ENCODE data around the gene BMPR1A.

- no peak for TF ChIP-seq ZNF384 (IDR thresholded peaks at IDR 0.05)
- no peak for TF ChIP-seq SP1 (IDR thresholded peaks at IDR 0.05)
- TF ChIP-seq CTBP1 (IDR thresholded peaks at IDR 0.05; ENCODE audit: borderline replicate concordance): no peak
- peak; percentile 38 for TF ChIP-seq L3MBTL2 (conservative IDR thresholded peaks at IDR 0.05)
- no peak for TF ChIP-seq SUZ12 (IDR thresholded peaks at IDR 0.05)
- TF ChIP-seq FOXM1 (IDR thresholded peaks at IDR 0.05; ENCODE audit: borderline replicate concordance): peak; percentile 39; the same call in 1 of the 2 replicates
- TF ChIP-seq HDGF (IDR thresholded peaks at IDR 0.05; ENCODE audit: borderline replicate concordance): no peak
- TF ChIP-seq FOXA1 (IDR thresholded peaks at IDR 0.05): no peak
- TF ChIP-seq BHLHE40 (IDR thresholded peaks at IDR 0.05; ENCODE audit: borderline replicate concordance): no peak
- no peak for TF ChIP-seq PKNOX1 (IDR thresholded peaks at IDR 0.05)
- TF ChIP-seq FOXK2 (IDR thresholded peaks at IDR 0.05): no peak
- no peak for TF ChIP-seq NFRKB (IDR thresholded peaks at IDR 0.05)
Observed at GRCh38 chr10:86710987-86711512, 45.4 kb upstream of the BMPR1A start.
